BJ (cell line): ENCODE measurements around the gene LRRTM2. TPM values are rescaled to one million over a fixed set of nuclear protein-coding genes. Genes with fewer than 3 reads are reported as not detected.

ENCODE experiments used
- CTCF ChIA-PET: fragments of 350-600 bp; formaldehyde crosslinking; extraction: SDS; loops from one replicate; lab custom pipeline; 2021; ENCODE audit warnings: antibody characterized with exemption, inconsistent platforms; lab: Yijun Ruan, JAX
- POLR2A ChIA-PET: fragments of 300-600 bp; sonication (Branson Sonifier 250); formaldehyde crosslinking; extraction: SDS; loops from one replicate; lab custom pipeline; 2021; ENCODE audit warnings: antibody characterized with exemption; lab: Charles Lee
- DNase-seq: peaks from one replicate; pipeline ENCODE4 v3.0.0-alpha.2; 2011; ENCODE audit warnings: low read depth
- H3K27me3 ChIP-seq: 2 replicates; pipeline ENCODE4 v1.6.0; 2011; ENCODE audit warnings: low read length; ENCODE audit not compliant: control insufficient read depth, insufficient read depth
- H3K36me3 ChIP-seq: 2 replicates; pipeline ENCODE4 v1.5.1; 2011; ENCODE audit warnings: low read length; ENCODE audit not compliant: control insufficient read depth, insufficient read depth
- H3K4me3 ChIP-seq: 2 replicates; pipeline ENCODE4 v1.5.1; 2011; ENCODE audit warnings: low read depth, mild to moderate bottlenecking, control low read depth, low read length
- polyA plus RNA-seq: library from polyadenylated mRNA; depleted of rRNA; stranded (reverse); fragments of >200 nt; gene quantifications from 2 replicates; pipeline ENCODE4 v1.2.3, GENCODE V29; 2011
- TF ChIP-seq, protein P1 (sequence below): IDR thresholded peaks from 2 replicates; pipeline ENCODE4 v1.5.1; 2011; ENCODE audit warnings: low read depth, mild to moderate bottlenecking, control low read depth, inconsistent platforms, low read length, moderate library complexity; ENCODE audit not compliant: insufficient read depth

LRRTM2 gene
- polyA plus RNA-seq, 1 experiment: 0.02 TPM

DNA sequence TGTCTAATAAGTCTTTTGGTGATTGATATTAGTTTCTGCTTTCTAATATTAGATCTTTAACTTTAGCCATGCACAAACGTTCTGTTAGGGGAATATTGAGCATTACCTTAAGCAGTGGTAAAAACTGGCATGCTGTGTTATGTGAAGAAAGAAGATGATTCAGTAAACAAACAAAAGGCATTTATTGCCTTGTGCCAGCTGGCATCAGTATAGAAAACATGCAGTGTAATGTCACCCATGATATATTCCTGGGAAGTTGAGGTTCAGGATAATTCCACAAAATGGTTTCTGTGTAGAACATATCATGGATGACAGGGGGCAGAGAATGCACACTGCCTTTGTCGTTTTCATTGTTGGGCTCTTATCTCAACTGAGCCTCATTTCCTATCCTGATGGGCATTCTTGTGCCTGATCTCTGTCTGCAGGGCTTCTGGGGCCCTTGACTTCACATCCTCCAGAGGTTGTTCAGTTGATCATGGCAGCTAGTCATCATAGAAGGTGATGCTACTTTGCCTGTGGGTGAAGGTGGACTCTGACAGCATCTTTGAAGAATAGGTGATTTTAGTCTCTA, 24.2 kb downstream of the LRRTM2 start:
- DNase-seq: no peak
- Histone ChIP-seq H3K36me3 (no peaks in the 10 kb centered on the region), H3K27me3 (no peaks in the 10 kb centered on the region), H3K4me3 (no peak overlapping the region)
- ChIA-PET CTCF (no interaction called here), POLR2A (no interaction called here)
- TF ChIP-seq, protein P1, sequence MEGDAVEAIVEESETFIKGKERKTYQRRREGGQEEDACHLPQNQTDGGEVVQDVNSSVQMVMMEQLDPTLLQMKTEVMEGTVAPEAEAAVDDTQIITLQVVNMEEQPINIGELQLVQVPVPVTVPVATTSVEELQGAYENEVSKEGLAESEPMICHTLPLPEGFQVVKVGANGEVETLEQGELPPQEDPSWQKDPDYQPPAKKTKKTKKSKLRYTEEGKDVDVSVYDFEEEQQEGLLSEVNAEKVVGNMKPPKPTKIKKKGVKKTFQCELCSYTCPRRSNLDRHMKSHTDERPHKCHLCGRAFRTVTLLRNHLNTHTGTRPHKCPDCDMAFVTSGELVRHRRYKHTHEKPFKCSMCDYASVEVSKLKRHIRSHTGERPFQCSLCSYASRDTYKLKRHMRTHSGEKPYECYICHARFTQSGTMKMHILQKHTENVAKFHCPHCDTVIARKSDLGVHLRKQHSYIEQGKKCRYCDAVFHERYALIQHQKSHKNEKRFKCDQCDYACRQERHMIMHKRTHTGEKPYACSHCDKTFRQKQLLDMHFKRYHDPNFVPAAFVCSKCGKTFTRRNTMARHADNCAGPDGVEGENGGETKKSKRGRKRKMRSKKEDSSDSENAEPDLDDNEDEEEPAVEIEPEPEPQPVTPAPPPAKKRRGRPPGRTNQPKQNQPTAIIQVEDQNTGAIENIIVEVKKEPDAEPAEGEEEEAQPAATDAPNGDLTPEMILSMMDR: no peak

DNA sequence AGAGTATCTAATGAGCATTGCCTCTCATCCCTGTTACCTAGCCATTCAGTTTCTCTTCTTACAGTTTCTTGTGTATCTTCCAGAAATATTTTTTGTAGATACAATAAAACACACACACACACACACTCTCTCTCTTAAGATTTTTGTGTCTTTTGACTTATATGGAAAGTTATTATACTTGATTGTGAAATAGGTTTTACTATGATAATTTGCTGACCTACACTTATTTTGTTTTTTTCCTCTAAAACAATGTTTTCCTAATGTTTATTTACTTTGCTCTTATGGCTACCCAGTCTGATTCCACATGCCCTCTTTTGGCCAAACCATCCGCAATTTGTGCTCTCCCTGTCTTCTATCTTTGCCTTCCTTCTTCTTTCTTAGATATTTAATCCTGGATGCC, 25.3 kb downstream of the LRRTM2 start:
- Histone ChIP-seq H3K36me3 (no peaks in the 10 kb centered on the region), H3K4me3 (no peak overlapping the region), H3K27me3 (no peaks in the 10 kb centered on the region)
- POLR2A ChIA-PET: no interaction called here
- CTCF ChIA-PET: no interaction called here
- TF ChIP-seq, protein P1: no peak
- DNase-seq: no peak

DNA sequence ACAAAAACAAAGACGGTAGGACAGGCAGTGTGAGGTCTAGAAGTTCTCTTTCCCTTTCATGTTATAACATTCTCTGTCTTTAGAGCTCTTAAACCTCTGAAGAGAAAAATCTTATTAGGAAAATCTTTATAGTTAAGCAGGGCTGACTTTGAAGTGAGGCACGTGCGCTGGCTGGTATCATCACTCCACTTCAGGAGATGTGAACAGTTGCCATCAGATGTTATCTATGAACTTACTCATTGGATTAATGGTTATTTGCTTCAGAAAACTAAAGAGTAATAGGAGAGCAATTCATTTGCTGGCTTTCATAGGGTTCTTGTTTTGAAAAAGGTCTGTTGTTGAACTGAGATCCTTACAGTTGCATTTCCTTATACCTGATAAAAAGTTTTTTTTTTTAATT, 25.7 kb downstream of the LRRTM2 start:
- TF ChIP-seq, protein P1: no peak
- H3K36me3 ChIP-seq: no peaks in the 10 kb centered on the region
- peak; percentile 16 for DNase-seq
- H3K4me3 ChIP-seq: no peak overlapping the region
- ChIA-PET POLR2A (no interaction called here), CTCF (interaction anchor here (0.9 kb wide), 1 partner anchor 8 kb away, joined by 4 read pairs; no protein-coding TSS in a partner anchor)
- H3K27me3 ChIP-seq: no peaks in the 10 kb centered on the region

DNA sequence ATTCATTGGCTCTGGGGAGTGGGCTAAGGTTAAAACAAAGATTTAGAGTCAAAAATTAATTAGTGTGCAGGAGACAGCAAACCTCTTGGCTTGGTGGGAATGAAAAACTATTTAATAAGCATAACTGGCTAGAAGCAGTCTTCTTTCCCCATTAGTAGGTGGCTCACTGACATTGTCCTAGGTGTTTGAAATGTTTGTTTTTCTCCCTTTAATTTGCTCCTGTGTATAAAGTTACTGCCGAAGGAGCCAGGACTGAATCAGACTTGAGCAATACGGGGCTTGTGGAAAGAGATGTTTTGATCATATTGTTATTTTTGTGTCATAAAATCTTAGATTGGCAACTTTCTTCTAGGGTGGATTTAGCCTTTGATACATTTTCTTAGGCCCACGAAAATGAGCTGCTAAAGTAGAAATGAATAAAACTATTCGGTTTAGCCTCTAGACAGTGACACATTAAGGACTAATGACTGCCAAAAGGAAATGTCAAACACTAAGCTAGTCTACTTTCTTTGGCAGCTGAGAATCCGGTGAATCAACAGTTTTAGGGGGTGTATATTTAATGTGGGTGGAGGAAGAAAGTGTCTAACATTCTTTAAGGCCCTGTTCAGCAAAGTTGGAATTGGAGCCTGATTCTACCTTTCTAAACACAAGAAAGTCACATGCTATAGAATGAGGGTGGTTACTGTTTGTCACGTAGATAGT, 30.2 kb downstream of the LRRTM2 start:
- Histone ChIP-seq H3K4me3 (no peak overlapping the region), H3K27me3 (no peaks in the 10 kb centered on the region), H3K36me3 (no peaks in the 10 kb centered on the region)
- TF ChIP-seq, protein P1: no peak
- DNase-seq: peak; percentile 47
- ChIA-PET CTCF (interaction anchor here (0.7 to 1.0 kb wide), 2 partner anchors 19 to 658 kb away, joined by 3 to 5 read pairs; no protein-coding TSS in a partner anchor), POLR2A (no interaction called here)

DNA sequence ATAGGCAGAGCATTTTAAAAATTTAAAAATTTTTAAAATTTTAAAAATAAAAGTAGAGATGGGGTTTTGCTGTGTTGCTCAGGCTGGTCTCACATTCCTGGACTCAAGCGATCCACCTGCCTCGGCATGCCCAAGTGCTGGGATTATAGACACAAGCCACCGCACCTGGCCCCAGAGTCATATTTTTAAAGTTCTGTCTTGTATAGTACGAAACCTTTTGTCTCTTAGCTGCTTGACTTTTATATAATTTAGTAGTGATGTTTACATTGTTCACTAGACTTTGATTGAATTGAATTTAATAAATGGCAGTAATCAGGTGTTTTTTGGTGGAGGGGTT, 31.0 kb downstream of the LRRTM2 start:
- TF ChIP-seq, protein P1: no peak
- ChIA-PET CTCF (interaction anchor here (0.7 to 1.4 kb wide), 2 partner anchors 13 to 350 kb away, joined by 3 read pairs; no protein-coding TSS in a partner anchor), POLR2A (no interaction called here)
- DNase-seq: no peak
- Histone ChIP-seq H3K27me3 (no peaks in the 10 kb centered on the region), H3K36me3 (no peaks in the 10 kb centered on the region), H3K4me3 (no peak overlapping the region)
